Neural progenitor cell (in vitro differentiated cells): Measurements from ENCODE around the gene RHCG.

Experiments
- EZH2 ChIP-seq: fragments of 200-600 bp; sonication (generic); IDR thresholded peaks from 2 replicates; pipeline ENCODE4 v1.6.1; 2017; ENCODE audit warnings: antibody characterized with exemption, mild to moderate bottlenecking, moderate library complexity
- TF ChIP-seq, protein P1 (sequence below): fragments of 200-600 bp; sonication (generic); IDR thresholded peaks from 2 replicates; pipeline ENCODE4 v1.5.1; 2017; ENCODE audit warnings: antibody characterized with exemption, mild to moderate bottlenecking

DNA sequence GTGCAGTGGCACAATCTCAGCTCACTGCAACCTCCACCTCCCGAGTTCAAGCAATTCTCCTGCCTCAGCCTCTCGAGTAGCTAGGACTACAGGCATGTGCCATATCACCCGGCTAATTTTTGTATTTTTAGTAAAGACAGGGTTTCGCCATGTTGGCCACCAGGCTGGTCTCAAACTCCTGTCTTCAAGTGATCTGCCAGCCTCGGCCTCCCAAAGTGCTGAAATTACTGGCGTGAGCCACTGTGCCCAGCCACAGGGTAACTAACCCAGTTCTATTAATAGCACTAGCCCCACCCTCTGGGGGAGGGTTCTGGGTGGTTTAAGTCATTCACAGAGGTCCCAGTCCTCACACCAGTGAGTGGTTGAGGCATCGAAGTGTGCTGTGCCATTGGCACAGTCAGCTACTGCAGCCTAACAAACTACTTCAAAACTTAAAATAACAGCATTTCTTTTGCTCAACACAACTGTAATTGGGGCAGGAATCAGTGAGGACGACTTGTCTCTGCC, 44.0 kb downstream of the RHCG start:
- TF ChIP-seq, protein P1, sequence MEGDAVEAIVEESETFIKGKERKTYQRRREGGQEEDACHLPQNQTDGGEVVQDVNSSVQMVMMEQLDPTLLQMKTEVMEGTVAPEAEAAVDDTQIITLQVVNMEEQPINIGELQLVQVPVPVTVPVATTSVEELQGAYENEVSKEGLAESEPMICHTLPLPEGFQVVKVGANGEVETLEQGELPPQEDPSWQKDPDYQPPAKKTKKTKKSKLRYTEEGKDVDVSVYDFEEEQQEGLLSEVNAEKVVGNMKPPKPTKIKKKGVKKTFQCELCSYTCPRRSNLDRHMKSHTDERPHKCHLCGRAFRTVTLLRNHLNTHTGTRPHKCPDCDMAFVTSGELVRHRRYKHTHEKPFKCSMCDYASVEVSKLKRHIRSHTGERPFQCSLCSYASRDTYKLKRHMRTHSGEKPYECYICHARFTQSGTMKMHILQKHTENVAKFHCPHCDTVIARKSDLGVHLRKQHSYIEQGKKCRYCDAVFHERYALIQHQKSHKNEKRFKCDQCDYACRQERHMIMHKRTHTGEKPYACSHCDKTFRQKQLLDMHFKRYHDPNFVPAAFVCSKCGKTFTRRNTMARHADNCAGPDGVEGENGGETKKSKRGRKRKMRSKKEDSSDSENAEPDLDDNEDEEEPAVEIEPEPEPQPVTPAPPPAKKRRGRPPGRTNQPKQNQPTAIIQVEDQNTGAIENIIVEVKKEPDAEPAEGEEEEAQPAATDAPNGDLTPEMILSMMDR, result no peak
- no peak for TF ChIP-seq EZH2
